ENCODE data around the gene ANKAR. TPM values are rescaled to one million over a fixed set of nuclear protein-coding genes. Genes with fewer than 3 reads are reported as not detected.
"Not testable (repeated sequence)": the region's sequence is repeated elsewhere in the genome, so short reads cannot be mapped to it uniquely, and the experiment has no call there.

The ANKAR gene
- total RNA-seq, 2 experiments from 2014 or later = 3.4 to 4.2 TPM

- H3K9me3 Mint-ChIP-seq = peaks cover 10% of the 10 kb centered on the region
- intact Hi-C loops (cut with micrococcal nuclease) = no loop called here
- ChIA-PET POLR2A (interaction anchor here (1.3 to 1.8 kb wide), 2 partner anchors 9 to 22 kb away, joined by 5 to 6 read pairs; partner anchors contain the start of genes ANKAR and ASNSD1), CTCF (interaction anchor here (0.9 to 2.9 kb wide), 5 partner anchors 8 to 40 kb away, joined by 3 to 10 read pairs (median 6); no protein-coding TSS in a partner anchor)
- DNase-seq = peak; percentile 29
- H3K27me3 Mint-ChIP-seq = no peaks in the 10 kb centered on the region
- H3K36me3 Mint-ChIP-seq = peaks cover 12% of the 10 kb centered on the region
- no peak overlapping the region for H3K4me3 Mint-ChIP-seq
- peaks cover 52% of the 10 kb centered on the region for H3K4me1 Mint-ChIP-seq (ENCODE audit: low read depth)
- no peak overlapping the region for H3K27ac Mint-ChIP-seq
These were observed 8.9 kb downstream of the ANKAR start for GRCh38 chr2:189683348-189683747.

GRCh38 chr2:189684811-189685210, 10.3 kb downstream of the ANKAR start:
- CTCF ChIA-PET = interaction anchor here (0.6 to 2.9 kb wide), 3 partner anchors 9 to 406 kb away, joined by 3 to 10 read pairs (median 4); partner anchors contain the start of gene ASNSD1
- H3K9me3 Mint-ChIP-seq = no peaks in the 10 kb centered on the region
- H3K4me1 Mint-ChIP-seq (ENCODE audit: low read depth) = peaks cover 44% of the 10 kb centered on the region
- no peak for DNase-seq
- POLR2A ChIA-PET = no interaction called here
- intact Hi-C loops (cut with micrococcal nuclease) = no loop called here
- no peaks in the 10 kb centered on the region for H3K27me3 Mint-ChIP-seq
- no peak overlapping the region for H3K4me3 Mint-ChIP-seq
- H3K36me3 Mint-ChIP-seq = peaks cover 2% of the 10 kb centered on the region
- no peak overlapping the region for H3K27ac Mint-ChIP-seq

GRCh38 chr2:189685540-189686229, 11.2 kb downstream of the ANKAR start:
- intact Hi-C loops (cut with micrococcal nuclease) = no loop called here
- peak; percentile 16 for DNase-seq

GRCh38 chr2:189687796-189688195, 13.3 kb downstream of the ANKAR start:
- CTCF ChIA-PET = interaction anchor here (1.6 kb wide), 1 partner anchor 27 kb away, joined by 3 read pairs; no protein-coding TSS in a partner anchor
- intact Hi-C loops (cut with micrococcal nuclease); H3K4me3 Mint-ChIP-seq; H3K9me3 Mint-ChIP-seq; H3K27ac Mint-ChIP-seq; POLR2A ChIA-PET; H3K36me3 Mint-ChIP-seq; DNase-seq; H3K27me3 Mint-ChIP-seq: not testable (repeated sequence)
- peaks cover 18% of the 10 kb centered on the region for H3K4me1 Mint-ChIP-seq (ENCODE audit: low read depth)

More at GRCh38 chr2:189685540-189686229, 11.2 kb downstream of the ANKAR start:
- Mint-ChIP-seq H3K27ac (no peak overlapping the region), H3K4me3 (no peak overlapping the region), H3K4me1 (ENCODE audit: low read depth) (peaks cover 35% of the 10 kb centered on the region), H3K27me3 (no peaks in the 10 kb centered on the region), H3K36me3 (peaks cover 2% of the 10 kb centered on the region), H3K9me3 (no peaks in the 10 kb centered on the region)
- ChIA-PET POLR2A (no interaction called here), CTCF (no interaction called here)

GRCh38 chr2:189696223-189696622, 21.8 kb downstream of the ANKAR start:
- DNase-seq = no peak
- intact Hi-C loops (cut with micrococcal nuclease) = no loop called here
- ChIA-PET POLR2A (no interaction called here), CTCF (interaction anchor here (0.7 to 6.3 kb wide), 13 partner anchors 9 to 348 kb away, joined by 3 to 65 read pairs (median 3); partner anchors contain the start of genes ANKAR, ASNSD1 and OSGEPL1)
- Mint-ChIP-seq H3K4me3 (no peak overlapping the region), H3K27me3 (no peaks in the 10 kb centered on the region), H3K9me3 (no peaks in the 10 kb centered on the region), H3K4me1 (ENCODE audit: low read depth) (no peaks in the 10 kb centered on the region), H3K27ac (no peak overlapping the region), H3K36me3 (no peaks in the 10 kb centered on the region)

- CTCF ChIA-PET = interaction anchor here (0.7 to 5.4 kb wide), 12 partner anchors 12 to 77 kb away, joined by 3 to 80 read pairs (median 4); partner anchors contain the start of genes ANKAR and ASNSD1
- intact Hi-C loops (cut with micrococcal nuclease) = loop anchor here (1.0 kb wide), 2 partner anchors 24 to 37 kb away; partner anchors contain the start of genes ANKAR and ASNSD1
- no peak for DNase-seq
- POLR2A ChIA-PET = no interaction called here
- Mint-ChIP-seq H3K27me3 (no peaks in the 10 kb centered on the region), H3K9me3 (no peaks in the 10 kb centered on the region), H3K36me3 (no peaks in the 10 kb centered on the region), H3K27ac (no peak overlapping the region), H3K4me1 (ENCODE audit: low read depth) (no peaks in the 10 kb centered on the region), H3K4me3 (no peak overlapping the region)
These were observed 23.8 kb downstream of the ANKAR start for GRCh38 chr2:189698020-189698887.

- DNase-seq = no peak
- Mint-ChIP-seq H3K36me3 (no peaks in the 10 kb centered on the region), H3K27me3 (no peaks in the 10 kb centered on the region), H3K27ac (no peak overlapping the region), H3K9me3 (no peaks in the 10 kb centered on the region), H3K4me3 (no peak overlapping the region), H3K4me1 (ENCODE audit: low read depth) (no peaks in the 10 kb centered on the region)
- ChIA-PET CTCF (interaction anchor here (0.8 to 5.4 kb wide), 3 partner anchors 25 to 41 kb away, joined by 4 to 80 read pairs (median 6); partner anchors contain the start of gene ASNSD1), POLR2A (no interaction called here)
- intact Hi-C loops (cut with micrococcal nuclease) = no loop called here
These were observed 26.2 kb downstream of the ANKAR start for GRCh38 chr2:189700681-189701080.

- H3K27ac Mint-ChIP-seq = no peak overlapping the region
- ChIA-PET POLR2A (no interaction called here), CTCF (interaction anchor here (1.4 to 5.4 kb wide), 5 partner anchors 27 to 60 kb away, joined by 3 to 80 read pairs (median 6); partner anchors contain the start of genes ASNSD1 and OSGEPL1)
- no peaks in the 10 kb centered on the region for H3K4me1 Mint-ChIP-seq (ENCODE audit: low read depth)
- no peak overlapping the region for H3K4me3 Mint-ChIP-seq
- H3K9me3 Mint-ChIP-seq = no peaks in the 10 kb centered on the region
- intact Hi-C loops (cut with micrococcal nuclease) = no loop called here
- no peaks in the 10 kb centered on the region for H3K27me3 Mint-ChIP-seq
- H3K36me3 Mint-ChIP-seq = no peaks in the 10 kb centered on the region
- no peak for DNase-seq
These were observed 27.6 kb downstream of the ANKAR start for GRCh38 chr2:189702071-189702470.

- intact Hi-C loops (cut with micrococcal nuclease) = no loop called here
- CTCF ChIA-PET = interaction anchor here (1.1 kb wide), 1 partner anchor 11 kb away, joined by 3 read pairs; no protein-coding TSS in a partner anchor
- no peak overlapping the region for H3K27ac Mint-ChIP-seq
These were observed 35.2 kb downstream of the ANKAR start for GRCh38 chr2:189709501-189710221.

GRCh38 chr2:189717593-189717992, 43.1 kb downstream of the ANKAR start:
- peaks cover 25% of the 10 kb centered on the region for H3K9me3 Mint-ChIP-seq
- H3K27me3 Mint-ChIP-seq; DNase-seq; H3K4me1 Mint-ChIP-seq (ENCODE audit: low read depth); H3K27ac Mint-ChIP-seq; H3K36me3 Mint-ChIP-seq; POLR2A ChIA-PET; H3K4me3 Mint-ChIP-seq; intact Hi-C loops (cut with micrococcal nuclease); CTCF ChIA-PET: not testable (repeated sequence)

More at GRCh38 chr2:189709501-189710221, 35.2 kb downstream of the ANKAR start:
- DNase-seq = no peak
- peaks cover 9% of the 10 kb centered on the region for H3K36me3 Mint-ChIP-seq
- POLR2A ChIA-PET = no interaction called here
- H3K4me1 Mint-ChIP-seq (ENCODE audit: low read depth) = no peaks in the 10 kb centered on the region
- no peak overlapping the region for H3K4me3 Mint-ChIP-seq
- peaks cover 5% of the 10 kb centered on the region for H3K9me3 Mint-ChIP-seq
- no peaks in the 10 kb centered on the region for H3K27me3 Mint-ChIP-seq

- Mint-ChIP-seq H3K9me3 (peaks cover 20% of the 10 kb centered on the region), H3K4me1 (ENCODE audit: low read depth) (peaks cover 13% of the 10 kb centered on the region), H3K27ac (no peak overlapping the region), H3K4me3 (no peak overlapping the region), H3K27me3 (no peaks in the 10 kb centered on the region), H3K36me3 (peaks cover 7% of the 10 kb centered on the region)
- intact Hi-C loops (cut with micrococcal nuclease) = no loop called here
- ChIA-PET POLR2A (no interaction called here), CTCF (interaction anchor here (0.7 kb wide), 1 partner anchor 45 kb away, joined by 3 read pairs; the partner anchor contains the start of gene ANKAR)
- no peak for DNase-seq
These were observed 45.1 kb downstream of the ANKAR start for GRCh38 chr2:189719571-189719970.

Data from activated CD4-positive, alpha-beta memory T cell treated with anti-CD3 and anti-CD28 coated beads for 36 hours (primary cell).